GM12872 (cell line): Measurements from ENCODE around the gene CAMSAP2.

Experiments
- TF ChIP-seq, protein P1 (sequence below): IDR thresholded peaks from 3 replicates; pipeline ENCODE4 v1.5.1; 2011; ENCODE audit warnings: low read depth, mild to moderate bottlenecking, low read length, moderate library complexity; ENCODE audit not compliant: insufficient read depth

The CAMSAP2 gene, protein sequence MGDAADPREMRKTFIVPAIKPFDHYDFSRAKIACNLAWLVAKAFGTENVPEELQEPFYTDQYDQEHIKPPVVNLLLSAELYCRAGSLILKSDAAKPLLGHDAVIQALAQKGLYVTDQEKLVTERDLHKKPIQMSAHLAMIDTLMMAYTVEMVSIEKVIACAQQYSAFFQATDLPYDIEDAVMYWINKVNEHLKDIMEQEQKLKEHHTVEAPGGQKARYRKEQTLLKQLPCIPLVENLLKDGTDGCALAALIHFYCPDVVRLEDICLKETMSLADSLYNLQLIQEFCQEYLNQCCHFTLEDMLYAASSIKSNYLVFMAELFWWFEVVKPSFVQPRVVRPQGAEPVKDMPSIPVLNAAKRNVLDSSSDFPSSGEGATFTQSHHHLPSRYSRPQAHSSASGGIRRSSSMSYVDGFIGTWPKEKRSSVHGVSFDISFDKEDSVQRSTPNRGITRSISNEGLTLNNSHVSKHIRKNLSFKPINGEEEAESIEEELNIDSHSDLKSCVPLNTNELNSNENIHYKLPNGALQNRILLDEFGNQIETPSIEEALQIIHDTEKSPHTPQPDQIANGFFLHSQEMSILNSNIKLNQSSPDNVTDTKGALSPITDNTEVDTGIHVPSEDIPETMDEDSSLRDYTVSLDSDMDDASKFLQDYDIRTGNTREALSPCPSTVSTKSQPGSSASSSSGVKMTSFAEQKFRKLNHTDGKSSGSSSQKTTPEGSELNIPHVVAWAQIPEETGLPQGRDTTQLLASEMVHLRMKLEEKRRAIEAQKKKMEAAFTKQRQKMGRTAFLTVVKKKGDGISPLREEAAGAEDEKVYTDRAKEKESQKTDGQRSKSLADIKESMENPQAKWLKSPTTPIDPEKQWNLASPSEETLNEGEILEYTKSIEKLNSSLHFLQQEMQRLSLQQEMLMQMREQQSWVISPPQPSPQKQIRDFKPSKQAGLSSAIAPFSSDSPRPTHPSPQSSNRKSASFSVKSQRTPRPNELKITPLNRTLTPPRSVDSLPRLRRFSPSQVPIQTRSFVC (N-terminal part only)

DNA sequence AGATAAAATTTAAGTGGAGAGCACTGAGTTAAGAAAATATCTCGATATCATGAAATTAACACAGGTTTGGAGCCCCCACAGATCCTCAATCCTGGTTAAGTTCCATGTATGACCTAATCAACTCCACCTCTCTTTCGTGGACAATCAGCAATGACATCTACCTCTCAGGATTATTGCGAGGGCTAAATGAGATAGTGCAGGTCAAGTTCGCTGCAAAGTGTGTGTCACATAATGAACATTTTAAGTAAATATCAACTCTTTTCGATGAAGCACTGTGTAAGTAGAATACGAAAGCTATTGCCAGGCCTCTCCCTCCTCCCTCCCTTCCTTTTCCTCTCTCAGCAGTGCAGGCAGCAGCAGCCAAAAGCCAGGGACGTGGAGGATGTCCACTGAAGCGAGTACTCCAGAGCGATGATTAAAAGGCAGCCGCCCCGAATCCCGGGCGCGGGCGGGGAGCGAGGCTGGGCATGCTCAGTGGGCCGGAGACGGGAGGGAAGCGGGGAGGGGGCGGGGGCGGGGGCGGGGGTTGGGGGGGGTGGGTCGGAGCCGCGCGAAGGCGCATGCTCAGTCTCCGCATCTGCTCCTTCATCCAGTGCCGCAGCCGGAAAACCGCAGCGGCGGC, at the start of gene CAMSAP2:
Gene CAMSAP2, plus strand, starts transcription at position 567 of the 622 bp plus-strand sequence. CDS start 935 bp downstream, outside the sequence.
- TF ChIP-seq, protein P1, sequence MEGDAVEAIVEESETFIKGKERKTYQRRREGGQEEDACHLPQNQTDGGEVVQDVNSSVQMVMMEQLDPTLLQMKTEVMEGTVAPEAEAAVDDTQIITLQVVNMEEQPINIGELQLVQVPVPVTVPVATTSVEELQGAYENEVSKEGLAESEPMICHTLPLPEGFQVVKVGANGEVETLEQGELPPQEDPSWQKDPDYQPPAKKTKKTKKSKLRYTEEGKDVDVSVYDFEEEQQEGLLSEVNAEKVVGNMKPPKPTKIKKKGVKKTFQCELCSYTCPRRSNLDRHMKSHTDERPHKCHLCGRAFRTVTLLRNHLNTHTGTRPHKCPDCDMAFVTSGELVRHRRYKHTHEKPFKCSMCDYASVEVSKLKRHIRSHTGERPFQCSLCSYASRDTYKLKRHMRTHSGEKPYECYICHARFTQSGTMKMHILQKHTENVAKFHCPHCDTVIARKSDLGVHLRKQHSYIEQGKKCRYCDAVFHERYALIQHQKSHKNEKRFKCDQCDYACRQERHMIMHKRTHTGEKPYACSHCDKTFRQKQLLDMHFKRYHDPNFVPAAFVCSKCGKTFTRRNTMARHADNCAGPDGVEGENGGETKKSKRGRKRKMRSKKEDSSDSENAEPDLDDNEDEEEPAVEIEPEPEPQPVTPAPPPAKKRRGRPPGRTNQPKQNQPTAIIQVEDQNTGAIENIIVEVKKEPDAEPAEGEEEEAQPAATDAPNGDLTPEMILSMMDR: no peak

DNA sequence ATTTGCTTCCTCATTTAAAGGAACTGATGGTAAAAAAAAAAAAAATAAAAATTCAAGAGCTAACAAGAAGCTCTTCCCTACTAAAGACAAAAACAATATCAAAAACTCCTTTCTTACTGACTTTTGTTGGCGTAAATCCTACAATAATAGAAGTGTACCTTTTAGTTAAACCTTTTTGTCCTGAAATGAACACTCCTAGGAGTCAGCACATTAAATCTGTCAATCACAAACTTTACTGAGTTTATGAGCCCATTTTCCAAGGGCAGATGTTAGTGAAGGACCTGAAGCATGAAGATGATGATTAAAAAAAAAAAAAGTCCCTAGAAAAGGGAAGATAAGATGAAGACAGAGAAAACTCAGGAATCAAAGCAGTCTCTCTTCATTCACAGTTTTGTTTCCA, 46.4 kb upstream of the CAMSAP2 start:
- TF ChIP-seq, protein P1: no peak

DNA sequence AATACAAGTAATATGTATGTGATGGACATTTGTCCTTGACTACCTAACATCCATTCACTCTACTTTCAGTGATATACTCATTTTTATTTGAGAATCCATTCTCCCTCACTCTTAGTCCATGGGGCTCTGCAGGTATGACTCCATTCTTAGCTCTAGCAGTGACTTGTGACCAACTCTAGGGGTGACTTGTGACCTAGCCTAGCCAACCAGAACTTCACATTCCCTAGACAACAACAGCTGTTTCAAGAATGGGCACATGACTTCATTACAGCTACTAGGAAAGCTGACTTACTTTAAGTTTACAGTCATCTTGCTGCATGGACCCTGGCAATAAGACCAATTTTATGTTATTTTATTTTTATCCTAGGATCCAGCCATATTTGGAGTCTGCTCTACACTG, 45.4 kb upstream of the CAMSAP2 start:
- TF ChIP-seq, protein P1: no peak

DNA sequence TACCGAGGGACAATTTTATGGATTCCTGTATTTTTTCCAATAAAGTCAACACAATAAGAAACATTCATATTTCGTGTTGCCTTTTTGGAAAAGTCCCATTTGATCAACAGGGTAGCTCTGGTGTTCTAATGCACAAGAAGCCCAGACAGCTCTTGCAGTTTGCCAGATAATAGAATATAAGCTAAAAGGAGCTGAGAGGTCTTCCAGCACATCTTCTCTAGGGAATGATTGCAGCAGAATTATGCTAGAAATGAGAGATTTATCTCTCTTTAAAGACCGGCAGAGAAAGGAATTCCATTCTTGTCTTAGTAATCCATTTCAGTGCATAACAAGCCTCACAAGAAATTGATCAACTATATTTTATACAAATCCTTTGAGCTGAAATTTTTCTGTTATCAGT, 44.0 kb upstream of the CAMSAP2 start:
- TF ChIP-seq, protein P1: no peak

DNA sequence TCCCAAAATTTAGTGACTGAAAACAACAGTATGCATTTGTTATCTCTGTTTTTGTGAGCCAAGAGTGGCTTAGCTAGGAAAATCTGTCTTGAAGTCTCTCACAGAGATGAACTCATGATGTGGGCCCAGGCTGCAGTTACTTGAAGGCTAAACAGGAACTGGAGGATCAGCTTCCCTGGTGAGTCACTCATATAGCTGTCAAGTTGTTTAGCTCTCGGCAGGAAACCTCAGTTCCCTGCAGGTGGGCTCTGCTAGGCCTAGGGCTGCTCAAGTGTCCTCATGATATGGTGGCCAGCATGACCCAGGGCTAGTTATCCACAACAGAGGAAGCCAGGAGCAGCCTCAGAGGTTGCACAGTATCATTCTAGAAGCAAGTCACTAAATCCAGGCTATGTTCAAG, 38.8 kb upstream of the CAMSAP2 start:
- TF ChIP-seq, protein P1: no peak

DNA sequence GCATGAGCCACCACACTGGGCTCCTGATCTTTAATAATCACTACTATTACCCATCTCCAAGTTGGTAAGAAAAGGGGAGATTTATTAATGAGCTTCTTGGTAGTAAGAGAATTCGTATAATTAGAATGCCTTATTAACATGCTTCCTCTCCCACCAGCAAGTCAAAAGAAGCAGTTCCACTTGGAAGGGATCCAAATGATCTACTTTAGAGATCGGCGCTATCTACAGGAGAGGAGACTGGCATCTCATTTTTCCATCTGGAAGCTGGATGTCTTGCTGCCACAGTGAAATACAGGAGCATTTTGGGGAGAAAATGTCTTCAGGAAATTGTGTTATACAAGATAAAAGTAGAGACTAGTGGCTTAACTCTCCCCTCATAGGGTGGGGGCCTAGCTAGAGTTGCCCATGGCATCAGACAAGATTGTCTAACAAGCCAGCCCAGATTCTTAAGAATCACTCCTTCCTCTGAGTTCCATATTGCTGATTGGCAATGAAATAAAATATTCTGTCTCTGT, 33.6 kb upstream of the CAMSAP2 start:
- TF ChIP-seq, protein P1: no peak
